Aorta (tissue), 5 donors: Measurements from ENCODE around the gene SATB2. TPM values are rescaled to one million over a fixed set of nuclear protein-coding genes. Genes with fewer than 3 reads are reported as not detected.

Experiments used
- ATAC-seq: fragments of 200-7000 bp; cut with Tn5 transposase; one replicate; pipeline ENCODE4 v1.9.1; 2022; ENCODE audit warnings: moderate library complexity; ENCODE audit not compliant: low FRiP score
- DNase-seq, 2 donors: peaks; one replicate each; pipeline ENCODE4 v3.0.0-alpha.2; 2020
- H3K27ac ChIP-seq, 2 donors: one replicate each; pipeline ENCODE4 v1.5.1; 2013; ENCODE audit warnings: low read length in 2 of 2, mild to moderate bottlenecking in 2 of 2, moderate library complexity in 2 of 2, control low read depth in 1 of 2, inconsistent platforms in 1 of 2, low read depth in 1 of 2
- H3K27me3 ChIP-seq, 2 donors: one replicate each; pipeline ENCODE4 v1.6.1; 2013; ENCODE audit warnings: control low read depth in 1 of 2, low read length in 1 of 2, mild to moderate bottlenecking in 1 of 2, moderate library complexity in 1 of 2; ENCODE audit not compliant: insufficient read depth in 2 of 2, control insufficient read depth in 1 of 2
- H3K36me3 ChIP-seq, 2 donors: one replicate each; pipeline ENCODE4 v1.6.1; 2013; ENCODE audit warnings: control low read depth in 1 of 2, low read length in 1 of 2, mild to moderate bottlenecking in 1 of 2; ENCODE audit not compliant: insufficient read depth in 2 of 2, control insufficient read depth in 1 of 2
- H3K4me1 ChIP-seq, 2 donors: one replicate each; pipeline ENCODE4 v1.6.1; 2013; ENCODE audit warnings: low read length in 2 of 2, control low read depth in 1 of 2, mild to moderate bottlenecking in 1 of 2, moderate library complexity in 1 of 2; ENCODE audit not compliant: insufficient read depth in 2 of 2, control insufficient read depth in 1 of 2
- H3K4me3 ChIP-seq, 2 donors: one replicate each; pipeline ENCODE4 v1.5.1; 2013; ENCODE audit warnings: low read length in 2 of 2, control low read depth in 1 of 2, mild to moderate bottlenecking in 1 of 2
- H3K9me3 ChIP-seq: one replicate; pipeline ENCODE4 v1.6.1; 2013; ENCODE audit warnings: mild to moderate bottlenecking, low read length; ENCODE audit not compliant: control insufficient read depth
- WGBS, 2 donors: extraction: QIAGEN DNeasy Blood & Tissue Kit; methylation state at CpG; one replicate each; pipeline ENCODE4 v1.1.7; 2013; 5-methylcytosine and 5-hydroxymethylcytosine counted together
- intact Hi-C, 2 donors: fragments of 100-400 bp; cut with DNase I; formaldehyde crosslinking; loops; one replicate each; pipeline versions ENCODE4 v1.14.2 to v1.15.0; 2022
- polyA plus RNA-seq, 2 donors: library from polyadenylated mRNA; stranded (reverse); fragments of 200-250 nt; gene quantifications; one replicate each; pipeline ENCODE4 v1.2.3, GENCODE V29; 2013
- total RNA-seq, 2 donors: library from RNA; stranded (reverse); fragmentation: NEBNext Ultra II Directional; extraction: Animal tissue kit (Norgen Biotek cat#: 25700); gene quantifications; one replicate each; pipeline ENCODE4 v1.2.1, GENCODE V29; 2021
- donor health status: healthy with polysubstance abuse.
- donor health status: Bipolar disorder and iron deficiency.
- donor health status: DM: no; HTN: no; CAD: no.
- donor health status: DM: no; HTN: no; CAD: no.
- donor health status: DM: yes; HTN: yes; CAD: no.

The SATB2 gene
- total and polyA plus RNA-seq, 4 donors: 1.3 to 14.5 (median 5.9) TPM

DNA sequence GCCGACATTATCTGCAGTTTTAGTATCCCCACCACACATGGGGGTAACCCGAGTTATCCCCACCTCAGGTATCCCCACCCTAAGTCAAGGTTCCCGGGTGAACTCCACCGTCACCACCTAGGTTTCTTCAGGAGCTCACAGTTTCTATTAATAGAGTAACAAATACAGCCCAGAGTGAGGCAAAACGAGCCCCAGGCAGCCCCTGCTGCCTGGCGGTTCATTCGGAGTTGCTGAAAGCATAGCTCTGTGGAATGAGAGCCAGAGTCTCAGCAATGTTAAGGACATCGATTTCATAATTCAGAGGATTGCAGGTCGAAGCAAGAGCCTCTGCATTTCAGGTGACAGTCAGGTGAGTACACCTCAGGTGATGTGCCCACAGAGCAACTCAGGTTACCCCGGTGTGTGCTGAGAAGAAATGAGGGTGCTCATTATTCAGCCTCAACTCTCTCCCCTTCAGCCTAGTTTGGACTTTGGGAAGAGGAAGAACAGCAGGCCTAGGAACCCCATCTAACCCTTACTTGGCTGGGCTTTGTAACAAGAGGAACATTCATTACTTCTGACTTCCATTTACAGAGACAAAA is 10.7 kb downstream of the SATB2 start:
- H3K27me3 ChIP-seq: no peaks in the 10 kb centered on the region
- DNase-seq (no peak), ATAC-seq (no peak)
- intact Hi-C loops: no loop called here
- H3K4me3 ChIP-seq: no peak overlapping the region
- no peak overlapping the region for H3K27ac ChIP-seq
- H3K36me3 ChIP-seq: no peaks in the 10 kb centered on the region
- 80% methylated on average over 10 of the region's 10 CpGs for WGBS, 2 donors
- H3K9me3 ChIP-seq: no peaks in the 10 kb centered on the region
- H3K4me1 ChIP-seq: no peaks in the 10 kb centered on the region

DNA sequence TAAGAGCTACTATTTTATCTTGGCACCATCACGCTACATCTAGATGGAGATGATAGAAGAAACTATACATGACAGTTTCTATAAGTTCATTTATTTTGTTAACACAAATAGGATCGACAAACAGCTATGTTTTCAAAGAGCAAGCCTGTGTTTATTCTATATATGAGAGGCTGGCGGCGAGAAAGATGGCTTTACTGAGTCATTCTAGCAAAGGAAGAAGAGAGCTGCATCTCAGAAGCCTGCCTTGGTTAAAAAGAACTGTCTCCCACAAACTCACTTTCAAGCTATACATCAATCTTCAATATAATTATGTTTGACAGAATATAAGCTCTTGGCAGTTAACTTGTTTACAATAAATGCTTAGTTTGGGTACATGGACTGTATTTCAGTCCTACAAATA is 13.0 kb downstream of the SATB2 start:
- H3K9me3 ChIP-seq: no peaks in the 10 kb centered on the region
- no peak overlapping the region for H3K27ac ChIP-seq
- H3K4me3 ChIP-seq: no peak overlapping the region
- ATAC-seq: no peak
- DNase-seq: no peak
- intact Hi-C loops: no loop called here
- H3K27me3 ChIP-seq: no peaks in the 10 kb centered on the region
- H3K36me3 ChIP-seq: no peaks in the 10 kb centered on the region
- 81 to 90% methylated on average over 4 of the region's 4 CpGs for WGBS, 2 donors
- H3K4me1 ChIP-seq: no peaks in the 10 kb centered on the region

DNA sequence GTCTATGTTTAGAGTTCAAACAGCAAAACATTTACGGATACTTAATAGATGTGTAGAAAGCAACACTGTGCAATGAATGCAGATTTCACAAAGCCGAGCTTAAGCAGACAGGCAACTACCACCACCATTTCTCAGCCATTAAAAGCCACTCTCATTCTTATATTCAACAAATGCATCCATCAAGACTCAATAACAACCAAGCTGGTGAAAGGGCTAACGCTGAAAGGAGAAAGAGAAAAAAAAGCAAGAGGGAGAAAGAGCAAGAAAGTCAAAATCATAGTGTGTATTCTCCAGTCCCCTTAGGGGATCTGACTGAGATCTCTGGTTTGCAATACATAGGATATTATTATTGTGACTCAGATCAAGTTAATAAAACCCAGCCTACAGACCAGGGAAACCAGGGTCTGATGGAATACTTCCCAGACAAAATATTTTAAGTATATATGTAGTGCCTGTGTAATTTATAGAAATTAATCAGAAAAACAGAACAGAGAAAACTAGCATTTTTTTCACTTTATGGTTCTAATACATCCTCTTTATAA is 14.1 kb downstream of the SATB2 start:
- WGBS, 2 donors: 64 to 67% methylated on average over 3 of the region's 3 CpGs
- Histone ChIP-seq H3K4me1 (no peaks in the 10 kb centered on the region), H3K36me3 (no peaks in the 10 kb centered on the region), H3K9me3 (no peaks in the 10 kb centered on the region), H3K4me3 (no peak overlapping the region), H3K27ac (no peak overlapping the region), H3K27me3 (no peaks in the 10 kb centered on the region)
- DNase-seq: no peak
- no peak for ATAC-seq
- intact Hi-C loops: no loop called here

DNA sequence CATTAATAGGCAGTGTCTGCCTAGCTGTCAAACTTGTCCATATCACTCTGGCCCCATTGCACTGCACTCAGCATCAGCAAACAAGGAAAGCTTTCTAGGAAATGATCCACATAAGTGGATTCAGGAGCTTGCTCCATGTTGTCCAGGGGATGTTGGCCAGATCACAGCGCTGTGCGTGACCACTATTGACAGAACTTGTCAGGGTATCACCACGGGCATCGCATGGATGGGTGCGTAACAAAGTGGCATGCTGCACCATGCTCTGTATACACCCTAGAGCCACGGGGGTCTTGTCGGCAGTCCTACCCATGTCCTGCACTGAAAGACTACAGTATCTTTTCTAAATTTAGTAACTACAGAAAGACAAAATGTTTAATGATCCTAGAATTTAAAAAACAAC is 15.6 kb downstream of the SATB2 start:
- no peaks in the 10 kb centered on the region for H3K27me3 ChIP-seq
- H3K4me3 ChIP-seq: no peak overlapping the region
- DNase-seq (no peak), ATAC-seq (peak; percentile 41)
- no peaks in the 10 kb centered on the region for H3K9me3 ChIP-seq
- intact Hi-C loops: no loop called here
- H3K36me3 ChIP-seq: no peaks in the 10 kb centered on the region
- 95 to 96% methylated on average over 7 of the region's 7 CpGs for WGBS, 2 donors
- no peak overlapping the region for H3K27ac ChIP-seq
- H3K4me1 ChIP-seq: no peaks in the 10 kb centered on the region

DNA sequence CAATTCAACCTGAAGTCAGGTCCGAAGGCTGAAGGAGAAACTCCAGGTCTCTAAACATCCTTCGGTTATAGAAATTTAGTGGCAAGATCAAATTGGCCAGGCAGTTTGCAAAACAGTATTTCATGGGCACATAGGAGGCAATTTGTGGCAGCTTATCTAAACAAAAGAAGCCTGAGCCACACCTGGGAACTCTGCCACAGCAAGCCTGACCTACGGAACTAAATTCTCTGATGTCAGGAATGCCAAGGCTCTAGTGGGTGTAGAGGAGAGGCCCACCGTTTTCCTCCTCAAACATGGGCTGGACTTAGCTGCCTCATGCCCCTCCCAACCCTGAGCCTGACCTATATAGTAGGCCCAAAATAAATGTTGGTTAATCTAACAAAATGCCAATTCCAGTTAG is 16.0 kb downstream of the SATB2 start:
- Histone ChIP-seq H3K4me1 (no peaks in the 10 kb centered on the region), H3K4me3 (no peak overlapping the region), H3K36me3 (no peaks in the 10 kb centered on the region), H3K27ac (no peak overlapping the region), H3K9me3 (no peaks in the 10 kb centered on the region), H3K27me3 (no peaks in the 10 kb centered on the region)
- DNase-seq (no peak), ATAC-seq (no peak)
- WGBS, 2 donors: 83 to 85% methylated on average over 4 of the region's 4 CpGs
- intact Hi-C loops: no loop called here

DNA sequence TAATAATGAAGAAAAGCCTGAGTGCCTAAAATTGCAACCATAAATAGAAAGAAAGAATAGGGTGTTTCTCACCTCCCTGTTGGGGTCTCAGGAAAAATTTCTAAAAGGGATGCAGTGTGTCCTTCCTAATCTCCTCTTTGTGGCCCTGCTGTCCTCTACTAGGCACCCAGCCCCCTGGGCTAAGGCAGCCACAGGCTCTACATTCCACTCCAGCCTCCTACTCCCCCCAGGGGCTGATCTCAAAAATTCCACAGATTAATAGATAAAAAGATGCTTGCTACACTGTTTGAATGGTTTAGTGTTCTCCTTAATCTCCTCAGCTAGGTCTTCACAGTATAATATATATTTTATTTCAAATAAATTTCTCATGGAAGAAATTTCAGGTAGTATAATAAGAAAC is 17.6 kb downstream of the SATB2 start:
- DNase-seq: no peak
- Histone ChIP-seq H3K27me3 (no peaks in the 10 kb centered on the region), H3K9me3 (no peaks in the 10 kb centered on the region), H3K36me3 (no peaks in the 10 kb centered on the region), H3K4me1 (no peaks in the 10 kb centered on the region), H3K27ac (no peak overlapping the region), H3K4me3 (no peak overlapping the region)
- intact Hi-C loops: no loop called here
- ATAC-seq: no peak

DNA sequence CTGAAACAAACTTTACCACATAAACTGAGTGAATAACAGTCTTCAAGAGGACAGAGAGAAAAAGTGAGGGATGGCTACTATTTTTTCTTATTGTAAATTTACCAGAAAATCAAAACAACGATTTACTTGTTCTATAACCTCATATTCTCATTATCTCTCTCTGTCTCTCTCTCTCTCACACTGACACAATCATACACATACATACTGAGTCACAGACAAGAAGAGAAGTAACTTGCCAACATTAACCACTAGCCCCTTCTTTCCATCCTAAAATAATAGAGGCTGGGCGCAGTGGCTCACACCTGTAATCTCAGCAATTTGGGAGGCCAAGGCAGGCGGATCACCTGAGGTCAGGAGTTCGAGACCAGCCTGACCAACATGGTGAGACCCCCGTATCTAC is 18.2 kb downstream of the SATB2 start:
- DNase-seq (no peak), ATAC-seq (no peak)
- Histone ChIP-seq H3K4me3 (no peak overlapping the region), H3K4me1 (no peaks in the 10 kb centered on the region), H3K36me3 (no peaks in the 10 kb centered on the region), H3K27me3 (no peaks in the 10 kb centered on the region), H3K9me3 (no peaks in the 10 kb centered on the region), H3K27ac (no peak overlapping the region)
- 97 to 99% methylated on average over 5 of the region's 5 CpGs for WGBS, 2 donors
- intact Hi-C loops: no loop called here

DNA sequence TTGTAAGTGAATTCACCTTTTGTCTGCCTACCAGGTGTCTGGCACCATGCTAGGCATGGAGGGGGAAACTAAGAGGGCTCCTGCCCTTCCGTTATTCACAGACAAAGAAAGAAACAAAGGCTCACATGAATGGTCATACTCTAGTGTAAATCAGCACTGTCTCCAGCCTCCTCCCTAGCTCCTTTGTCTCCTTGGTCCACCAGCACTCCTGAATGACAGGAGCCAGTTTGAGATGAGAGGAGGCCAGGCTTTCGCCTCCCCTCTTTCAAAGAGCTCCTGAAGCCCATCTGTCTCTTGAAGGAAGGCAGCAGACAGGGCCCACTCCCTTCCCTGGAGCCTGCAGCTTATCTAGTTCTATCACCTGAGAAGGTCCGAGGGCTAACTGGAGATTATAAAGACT is 18.7 kb downstream of the SATB2 start:
- Histone ChIP-seq H3K4me3 (no peak overlapping the region), H3K27me3 (no peaks in the 10 kb centered on the region), H3K27ac (no peak overlapping the region), H3K36me3 (no peaks in the 10 kb centered on the region), H3K4me1 (no peaks in the 10 kb centered on the region), H3K9me3 (no peaks in the 10 kb centered on the region)
- intact Hi-C loops: no loop called here
- 92 to 95% methylated on average over 3 of the region's 3 CpGs for WGBS, 2 donors
- DNase-seq (no peak), ATAC-seq (no peak)

DNA sequence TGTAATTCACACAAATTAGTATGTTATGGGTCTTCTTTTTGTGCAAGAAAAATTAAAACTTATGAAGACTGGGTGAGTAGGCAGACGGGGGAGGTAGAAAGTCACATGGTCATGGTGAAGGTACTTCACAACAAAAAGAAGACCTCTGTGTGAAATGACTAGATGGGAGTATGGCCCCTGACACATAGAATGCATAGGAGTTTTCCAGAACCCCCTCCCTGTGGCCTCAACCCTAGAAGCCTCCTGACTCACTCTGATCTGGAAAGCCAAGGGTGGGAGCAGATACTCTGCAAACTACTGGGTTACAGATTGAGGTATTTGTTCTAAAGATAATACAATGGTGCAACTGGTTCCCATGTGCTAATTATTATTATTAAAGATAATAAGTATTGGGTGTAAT is 23.2 kb downstream of the SATB2 start:
- no peak for DNase-seq
- no peaks in the 10 kb centered on the region for H3K9me3 ChIP-seq
- no peak for ATAC-seq
- H3K27ac ChIP-seq: no peak overlapping the region
- intact Hi-C loops: no loop called here
- no peaks in the 10 kb centered on the region for H3K4me1 ChIP-seq
- H3K27me3 ChIP-seq: no peaks in the 10 kb centered on the region
- peaks cover 0 to 1% of the 10 kb centered on the region in 2 donors for H3K36me3 ChIP-seq
- 95 to 96% methylated on average over 1 of the region's 1 CpG for WGBS, 2 donors
- no peak overlapping the region for H3K4me3 ChIP-seq
